ENCODE results near the gene BMP6. TPM values are rescaled to one million over a fixed set of nuclear protein-coding genes. Genes with fewer than 3 reads are reported as not detected.

The BMP6 gene
- total and polyA plus RNA-seq, 2 experiments from 2014 or later: 0.84 to 2.8 TPM

- TF ChIP-seq STAT1 (IDR thresholded peaks at IDR 0.05; ENCODE audit: unreplicated experiment): no peak
- TF ChIP-seq NANOG (IDR thresholded peaks at IDR 0.05; ENCODE audit: borderline replicate concordance): no peak
- no peak overlapping the region for H3K27ac Mint-ChIP-seq
- Histone ChIP-seq H3K27ac (ENCODE audit: low read depth) (no peak overlapping the region), H3K9me2 (ENCODE audit: insufficient read depth) (0 out of 2 replicates have a peak, but pooled peaks cover 3% of the 10 kb centered on the region), H2AFZ (no peak overlapping the region), H3K27me3 (ENCODE audit: insufficient read depth) (no peaks in the 10 kb centered on the region), H3K79me2 (replicated peaks; ENCODE audit: insufficient read depth) (no peaks in the 10 kb centered on the region), H3K36me3 (ENCODE audit: insufficient read depth) (no peaks in the 10 kb centered on the region), H3F3A (replicated peaks; ENCODE audit: low read depth) (no peaks in the 10 kb centered on the region), H3K4me2 (no peak overlapping the region), H3K4me1 (ENCODE audit: insufficient read depth) (no peaks in the 10 kb centered on the region), H4K20me1 (replicated peaks; ENCODE audit: insufficient read depth) (no peaks in the 10 kb centered on the region), H3K4me3 (no peak overlapping the region)
- ATAC-seq (no peak), DNase-seq (ENCODE audit: low spot score) (no peak)
- no peak overlapping the region for H3K4me3 Mint-ChIP-seq
- H3K4me1 Mint-ChIP-seq: no peaks in the 10 kb centered on the region
- no peaks in the 10 kb centered on the region for H3K27me3 Mint-ChIP-seq (ENCODE audit: insufficient read depth, low read depth, poor library complexity)
- H3K9me3 Mint-ChIP-seq: no peaks in the 10 kb centered on the region
- H3K36me3 Mint-ChIP-seq (ENCODE audit: low read depth): no peaks in the 10 kb centered on the region
Measured at GRCh38 chr6:7917729-7918128, 191.8 kb downstream of the BMP6 start.

DNA sequence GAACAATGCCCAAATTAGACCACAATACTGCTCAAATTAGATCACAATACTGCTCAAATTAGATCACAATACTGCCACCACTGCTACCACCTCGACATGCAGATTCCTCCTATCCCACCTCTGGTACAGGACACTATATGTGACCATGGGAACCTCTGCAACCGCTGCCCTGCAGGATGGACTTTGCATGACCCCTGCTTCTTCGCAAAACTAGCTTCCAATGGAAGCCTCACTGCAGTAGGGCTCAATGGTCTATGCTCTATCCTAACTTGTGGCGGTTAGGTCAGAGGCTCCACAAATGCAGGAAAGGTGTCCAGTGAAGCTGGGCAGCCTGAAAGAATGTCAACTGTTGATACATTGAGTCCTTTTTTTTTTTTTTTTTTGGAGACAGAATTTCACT is 192.5 kb downstream of the BMP6 start:
- DNase-seq (ENCODE audit: low spot score) (no peak), ATAC-seq (no peak)
- no peaks in the 10 kb centered on the region for H4K20me1 ChIP-seq (replicated peaks; ENCODE audit: insufficient read depth)
- H3K4me3 ChIP-seq: no peak overlapping the region
- no peaks in the 10 kb centered on the region for H3K79me2 ChIP-seq (replicated peaks; ENCODE audit: insufficient read depth)
- no peaks in the 10 kb centered on the region for H3K36me3 ChIP-seq (ENCODE audit: insufficient read depth)
- H3K27ac Mint-ChIP-seq: no peak overlapping the region
- TF ChIP-seq CREB1 (CRISPR knock-in tag; IDR thresholded peaks at IDR 0.05; ENCODE audit: low read depth): no peak
- TF ChIP-seq JUNB (IDR thresholded peaks at IDR 0.05; ENCODE audit: unreplicated experiment): no peak
- TF ChIP-seq, protein P1, sequence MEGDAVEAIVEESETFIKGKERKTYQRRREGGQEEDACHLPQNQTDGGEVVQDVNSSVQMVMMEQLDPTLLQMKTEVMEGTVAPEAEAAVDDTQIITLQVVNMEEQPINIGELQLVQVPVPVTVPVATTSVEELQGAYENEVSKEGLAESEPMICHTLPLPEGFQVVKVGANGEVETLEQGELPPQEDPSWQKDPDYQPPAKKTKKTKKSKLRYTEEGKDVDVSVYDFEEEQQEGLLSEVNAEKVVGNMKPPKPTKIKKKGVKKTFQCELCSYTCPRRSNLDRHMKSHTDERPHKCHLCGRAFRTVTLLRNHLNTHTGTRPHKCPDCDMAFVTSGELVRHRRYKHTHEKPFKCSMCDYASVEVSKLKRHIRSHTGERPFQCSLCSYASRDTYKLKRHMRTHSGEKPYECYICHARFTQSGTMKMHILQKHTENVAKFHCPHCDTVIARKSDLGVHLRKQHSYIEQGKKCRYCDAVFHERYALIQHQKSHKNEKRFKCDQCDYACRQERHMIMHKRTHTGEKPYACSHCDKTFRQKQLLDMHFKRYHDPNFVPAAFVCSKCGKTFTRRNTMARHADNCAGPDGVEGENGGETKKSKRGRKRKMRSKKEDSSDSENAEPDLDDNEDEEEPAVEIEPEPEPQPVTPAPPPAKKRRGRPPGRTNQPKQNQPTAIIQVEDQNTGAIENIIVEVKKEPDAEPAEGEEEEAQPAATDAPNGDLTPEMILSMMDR (conservative IDR thresholded peaks at IDR 0.05; ENCODE audit: low read depth in 2 of 2): no peak
- no peak for TF ChIP-seq ETS1 (IDR thresholded peaks at IDR 0.05)
- no peaks in the 10 kb centered on the region for H3K4me1 ChIP-seq (ENCODE audit: insufficient read depth)
- no peak overlapping the region for H3K27ac ChIP-seq (ENCODE audit: low read depth)
- H3K36me3 Mint-ChIP-seq (ENCODE audit: low read depth): no peaks in the 10 kb centered on the region
- H3K9me3 Mint-ChIP-seq: no peaks in the 10 kb centered on the region
- H3K4me1 Mint-ChIP-seq: no peaks in the 10 kb centered on the region
- no peak overlapping the region for H3K4me3 Mint-ChIP-seq
- 0 out of 2 replicates have a peak, but pooled peaks cover 3% of the 10 kb centered on the region for H3K9me2 ChIP-seq (ENCODE audit: insufficient read depth)
- no peak overlapping the region for H3K4me2 ChIP-seq
- H2AFZ ChIP-seq: no peak overlapping the region
- no peaks in the 10 kb centered on the region for H3K27me3 Mint-ChIP-seq (ENCODE audit: insufficient read depth, low read depth, poor library complexity)
- H3F3A ChIP-seq (replicated peaks; ENCODE audit: low read depth): no peaks in the 10 kb centered on the region
- no peaks in the 10 kb centered on the region for H3K27me3 ChIP-seq (ENCODE audit: insufficient read depth)

- Histone ChIP-seq H3K4me1 (ENCODE audit: insufficient read depth) (no peaks in the 10 kb centered on the region), H3K27me3 (ENCODE audit: insufficient read depth) (no peaks in the 10 kb centered on the region), H3K27ac (ENCODE audit: low read depth) (no peak overlapping the region), H3K79me2 (replicated peaks; ENCODE audit: insufficient read depth) (no peaks in the 10 kb centered on the region), H2AFZ (no peak overlapping the region), H3K9me2 (ENCODE audit: insufficient read depth) (0 out of 2 replicates have a peak, but pooled peaks cover 3% of the 10 kb centered on the region), H3K4me2 (no peak overlapping the region), H4K20me1 (replicated peaks; ENCODE audit: insufficient read depth) (no peaks in the 10 kb centered on the region), H3K4me3 (no peak overlapping the region), H3K36me3 (ENCODE audit: insufficient read depth) (no peaks in the 10 kb centered on the region), H3F3A (replicated peaks; ENCODE audit: low read depth) (no peaks in the 10 kb centered on the region)
- Mint-ChIP-seq H3K27ac (no peak overlapping the region), H3K4me3 (no peak overlapping the region), H3K36me3 (ENCODE audit: low read depth) (peaks cover 3% of the 10 kb centered on the region; the same call in 1 of the 3 replicates), H3K27me3 (ENCODE audit: insufficient read depth, low read depth, poor library complexity) (no peaks in the 10 kb centered on the region), H3K4me1 (no peaks in the 10 kb centered on the region), H3K9me3 (peaks cover 13% of the 10 kb centered on the region)
- peak; percentile 27 for DNase-seq (ENCODE audit: low spot score)
- ATAC-seq: no peak
- no peak for TF ChIP-seq CREB1 (CRISPR knock-in tag; IDR thresholded peaks at IDR 0.05; ENCODE audit: low read depth)
- no peak for TF ChIP-seq NANOG (IDR thresholded peaks at IDR 0.05; ENCODE audit: borderline replicate concordance)
- TF ChIP-seq, protein P1 (conservative IDR thresholded peaks at IDR 0.05; ENCODE audit: low read depth in 2 of 2): no peak
- TF ChIP-seq ZNF114 (CRISPR knock-in tag; IDR thresholded peaks at IDR 0.05): no peak
Measured at GRCh38 chr6:7919871-7920270, 194.0 kb downstream of the BMP6 start.
